ENCODE results near the gene SSTR4.

GRCh38 chr20:23049201-23050075, 14.3 kb downstream of the SSTR4 start, which contains the start of gene THBD:
- no peak for TF ChIP-seq EZH2 (IDR thresholded peaks at IDR 0.05; ENCODE audit: insufficient read depth, poor library complexity, severe bottlenecking)
- TF ChIP-seq EZH2phosphoT487 (IDR thresholded peaks at IDR 0.05; ENCODE audit: insufficient read depth, low read depth): no peak
